ENCODE measurements around the gene SLC6A8.
"Not testable (repeated sequence)": the region's sequence is repeated elsewhere in the genome, so short reads cannot be mapped to it uniquely, and the experiment has no call there.

Gene SLC6A8

GRCh38 chrX:153731845-153732215 is 44.1 kb downstream of the SLC6A8 start:
- DNase-seq (ENCODE audit: low spot score), result no peak

GRCh38 chrX:153732401-153732800 is 44.7 kb downstream of the SLC6A8 start:
- DNase-seq (ENCODE audit: low spot score), result peak; percentile 18

GRCh38 chrX:153733651-153734240 is 46.0 kb downstream of the SLC6A8 start:
- no peak for DNase-seq (ENCODE audit: low spot score)

- no peak for DNase-seq (ENCODE audit: low spot score)
Measured at GRCh38 chrX:153734871-153735270, 47.1 kb downstream of the SLC6A8 start.

- DNase-seq (ENCODE audit: low spot score), result no peak
Measured at GRCh38 chrX:153735274-153735673, 47.5 kb downstream of the SLC6A8 start.

GRCh38 chrX:153736071-153736820 is 48.5 kb downstream of the SLC6A8 start:
- no peak for DNase-seq (ENCODE audit: low spot score)

- no peak for DNase-seq (ENCODE audit: low spot score)
Measured at GRCh38 chrX:153736871-153737441, 49.2 kb downstream of the SLC6A8 start.

- DNase-seq (ENCODE audit: low spot score), result no peak
Measured at GRCh38 chrX:153738056-153738605, 50.4 kb downstream of the SLC6A8 start.

- no peak for DNase-seq (ENCODE audit: low spot score)
Measured at GRCh38 chrX:153739754-153740486, 52.2 kb downstream of the SLC6A8 start.

GRCh38 chrX:153740631-153741222 is 53.0 kb downstream of the SLC6A8 start:
- no peak for DNase-seq (ENCODE audit: low spot score)

GRCh38 chrX:153741446-153741845 is 53.7 kb downstream of the SLC6A8 start:
- DNase-seq (ENCODE audit: low spot score), result no peak

GRCh38 chrX:153742111-153742510 is 54.4 kb downstream of the SLC6A8 start:
- not testable (repeated sequence) for DNase-seq (ENCODE audit: low spot score)

GRCh38 chrX:153742796-153743467 is 55.2 kb downstream of the SLC6A8 start:
- not testable (repeated sequence) for DNase-seq (ENCODE audit: low spot score)

GRCh38 chrX:153743468-153744209 is 55.9 kb downstream of the SLC6A8 start:
- not testable (repeated sequence) for DNase-seq (ENCODE audit: low spot score)

- no peak for DNase-seq (ENCODE audit: low spot score)
Measured at GRCh38 chrX:153744210-153745066, 56.7 kb downstream of the SLC6A8 start.

- DNase-seq (ENCODE audit: low spot score), result not testable (repeated sequence)
Measured at GRCh38 chrX:153745067-153745433, 57.3 kb downstream of the SLC6A8 start.

Measured in pons (tissue), 1 donor.